Left colon (tissue), 2 donors: ENCODE results near the gene CYP4F12. TPM values are rescaled to one million over a fixed set of nuclear protein-coding genes. Genes with fewer than 3 reads are reported as not detected.
A peak's percentile ranks its signal among the peaks of the same experiment; 100 is the strongest.

Source experiments
- ATAC-seq: fragments of 200-7000 bp; cut with Tn5 transposase; one replicate; pipeline ENCODE4 v1.9.1; 2020; ENCODE audit warnings: mild to moderate bottlenecking, moderate library complexity
- DNase-seq, 2 donors: peaks; one replicate each; pipeline ENCODE4 v3.0.0-alpha.2; 2020
- intact Hi-C, 2 donors: fragments of 100-400 bp; cut with DNase I in 1 of 2; cut with micrococcal nuclease in 1 of 2; formaldehyde crosslinking; loops; one replicate each; pipeline versions ENCODE4 v1.11.2 to v1.14.0; 2022; cut with DNase I, micrococcal nuclease
- long read RNA-seq: library from polyadenylated mRNA; unstranded; transcript quantifications from one replicate; pipeline ENCODE4 v2.0.0, GENCODE V29; 2021
- total RNA-seq, 2 donors: library from RNA; stranded (reverse); fragmentation: NEBNext Ultra II Directional; extraction: Animal tissue kit (Norgen Biotek cat#: 25700); gene quantifications; one replicate each; pipeline ENCODE4 v1.2.1, GENCODE V29; 2021
- donor health status: DM: no; HTN: no; CAD: no.
- donor health status: DM: yes; HTN: yes; CAD: no.

The CYP4F12 gene
- 100 to 1,000 TPM in 1 of 2 donors, 10 to 100 TPM in 1; 93.3 to 113 TPM for total RNA-seq
- long read RNA-seq, transcript CYP4F12-215 (13 exons, 2,044 nt), result major isoform, 94 of 156 reads
- long read RNA-seq, transcript CYP4F12-201 (12 exons, 1,687 nt), result minor isoform, 14 of 156 reads
- long read RNA-seq, partial matches to known transcripts, result 14 of 156 reads
- long read RNA-seq, other reads (novel, unspliced or antisense), result 31 of 156 reads

- intact Hi-C loops, result no loop called here
- ATAC-seq (peak; percentile 89), DNase-seq (peak; percentile 96)
Measured at GRCh38 chr19:15672580-15673175, at the start of gene CYP4F12. Gene CYP4F12 (plus strand): TSS chr19:15673087. CDS start chr19:15673530, 443 bp downstream.

DNA sequence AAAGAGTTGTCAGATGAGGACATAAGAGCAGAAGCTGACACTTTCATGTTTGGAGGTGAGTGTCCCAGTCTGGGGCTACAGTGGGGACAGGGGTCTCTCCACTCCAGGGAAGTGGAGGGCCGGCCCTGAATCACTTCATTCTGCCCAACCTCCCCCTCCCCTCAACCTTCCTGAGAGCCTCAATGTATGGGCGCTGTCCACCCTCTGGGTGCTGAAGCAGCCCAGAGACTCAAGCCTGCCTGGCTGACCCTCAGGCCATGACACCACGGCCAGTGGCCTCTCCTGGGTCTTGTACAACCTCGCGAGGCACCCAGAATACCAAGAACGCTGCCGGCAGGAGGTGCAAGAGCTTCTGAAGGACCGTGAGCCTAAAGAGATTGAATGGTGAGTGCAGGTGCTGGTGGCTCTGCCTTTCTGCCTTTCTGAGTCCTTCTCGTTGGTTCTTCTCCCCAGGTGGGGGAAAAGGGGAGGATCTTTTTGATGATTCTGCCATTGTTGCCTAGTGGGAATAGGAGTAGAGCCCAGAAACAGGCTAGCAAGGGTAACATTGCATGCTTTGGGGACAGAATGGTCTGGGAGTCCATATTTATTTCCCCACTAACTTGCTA, 49.1 kb upstream of the CYP4F12 start:
- peak; percentile 42 for ATAC-seq
- peak in 1 of 2 donors; percentile 36 for DNase-seq
- intact Hi-C loops, result no loop called here

DNA sequence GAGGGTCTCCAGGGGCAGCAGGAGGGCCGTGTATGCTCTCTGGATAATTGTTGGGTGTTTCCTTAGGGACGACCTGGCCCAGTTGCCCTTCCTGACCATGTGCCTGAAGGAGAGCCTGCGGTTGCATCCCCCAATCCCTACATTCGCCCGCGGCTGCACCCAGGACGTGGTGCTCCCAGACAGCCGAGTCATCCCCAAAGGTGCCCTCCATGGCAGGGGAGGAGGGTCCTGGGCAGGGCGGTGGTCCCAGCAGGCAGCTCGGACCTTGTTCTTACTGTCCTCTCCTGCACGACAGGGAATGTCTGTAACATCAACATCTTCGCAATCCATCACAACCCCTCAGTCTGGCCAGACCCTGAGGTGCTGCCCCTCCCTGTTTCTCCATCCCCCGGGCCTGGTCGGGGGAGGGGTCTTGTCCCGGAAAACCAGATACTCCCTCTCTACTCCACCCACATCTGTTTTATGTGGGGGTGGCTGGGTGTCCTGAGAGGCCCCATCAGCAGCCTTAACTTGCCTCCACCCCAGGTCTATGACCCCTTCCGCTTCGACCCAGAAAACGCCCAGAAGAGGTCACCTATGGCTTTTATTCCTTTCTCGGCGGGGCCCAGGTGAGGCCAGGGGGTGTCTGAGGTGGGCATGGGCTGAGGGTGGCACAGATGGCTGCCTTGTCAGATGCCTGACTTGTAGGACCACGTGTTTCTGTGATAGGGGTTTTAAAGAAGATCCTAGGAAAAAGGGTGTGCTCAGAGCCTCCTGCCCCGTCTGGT, 44.5 kb upstream of the CYP4F12 start:
- DNase-seq, result no peak
- no peak for ATAC-seq
- intact Hi-C loops, result loop anchor here in 1 of 2 donors (5.0 kb wide), 1 partner anchor 239 kb away; no protein-coding TSS in a partner anchor

DNA sequence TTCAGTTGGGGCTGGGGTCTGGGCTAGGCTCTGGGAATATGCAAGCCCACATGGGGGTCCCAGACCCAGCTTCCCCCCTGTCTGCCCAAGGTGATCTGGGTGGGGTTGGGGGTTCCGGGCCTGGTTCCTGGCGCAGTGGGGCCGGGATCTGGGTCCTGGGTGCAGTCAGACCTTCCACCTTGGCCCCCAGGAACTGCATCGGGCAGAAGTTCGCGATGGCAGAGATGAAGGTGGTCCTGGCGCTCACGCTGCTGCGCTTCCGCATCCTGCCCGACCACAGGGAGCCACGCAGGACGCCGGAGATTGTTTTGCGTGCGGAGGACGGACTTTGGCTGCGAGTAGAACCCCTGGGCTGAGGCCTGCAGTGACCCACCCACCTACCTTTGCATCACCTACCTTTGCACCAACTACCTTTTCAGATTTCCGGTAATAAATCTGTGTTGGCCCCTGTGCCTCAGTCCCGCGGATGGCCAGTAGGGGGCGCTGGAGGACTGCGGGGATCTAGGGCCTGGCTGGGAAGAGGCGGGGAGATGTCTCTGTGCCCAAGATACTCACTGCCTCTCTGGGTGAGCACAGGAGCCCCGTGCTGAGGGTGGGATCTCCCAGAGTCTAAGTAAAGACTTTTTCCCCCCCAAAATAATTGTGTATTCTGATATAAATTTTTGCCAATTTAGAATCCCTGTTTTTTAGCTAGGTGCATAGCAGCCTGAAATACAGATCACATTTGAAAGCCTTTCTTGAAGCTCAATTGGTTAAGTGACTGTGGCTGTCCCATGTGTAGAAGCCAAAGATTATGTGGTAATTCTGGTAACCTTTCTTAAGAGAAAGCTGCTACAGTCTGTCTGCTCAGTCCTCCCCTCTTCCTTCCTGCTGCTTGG, 43.6 kb upstream of the CYP4F12 start:
- intact Hi-C loops, result loop anchor here in 1 of 2 donors (5.0 kb wide), 1 partner anchor 238 kb away; no protein-coding TSS in a partner anchor
- DNase-seq, result peak; percentile 76 to 94
- ATAC-seq, result peak; percentile 99

DNA sequence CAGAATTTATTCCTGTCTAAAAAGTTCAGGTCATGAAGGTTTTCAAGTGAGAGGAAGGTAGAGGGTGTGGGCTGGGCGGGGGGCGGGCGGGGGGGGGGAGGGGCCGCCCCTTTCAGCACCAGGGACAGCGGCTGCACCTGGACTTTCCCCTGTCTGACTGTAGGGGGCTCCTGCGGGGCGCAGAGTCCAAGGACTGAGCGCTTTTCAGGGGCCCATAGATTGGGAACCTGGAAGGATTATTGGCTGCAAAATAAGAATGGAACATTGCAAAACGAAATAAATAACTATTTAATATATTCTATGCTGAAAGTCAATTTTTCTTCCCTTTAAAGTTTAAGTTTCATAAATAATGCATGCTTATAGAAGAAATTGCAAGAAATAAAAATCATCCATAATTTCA, 41.1 kb upstream of the CYP4F12 start:
- intact Hi-C loops, result loop anchor here in 1 of 2 donors (5.0 kb wide), 1 partner anchor 550 kb away; no protein-coding TSS in a partner anchor
- DNase-seq, result peak in 1 of 2 donors; percentile 25

DNA sequence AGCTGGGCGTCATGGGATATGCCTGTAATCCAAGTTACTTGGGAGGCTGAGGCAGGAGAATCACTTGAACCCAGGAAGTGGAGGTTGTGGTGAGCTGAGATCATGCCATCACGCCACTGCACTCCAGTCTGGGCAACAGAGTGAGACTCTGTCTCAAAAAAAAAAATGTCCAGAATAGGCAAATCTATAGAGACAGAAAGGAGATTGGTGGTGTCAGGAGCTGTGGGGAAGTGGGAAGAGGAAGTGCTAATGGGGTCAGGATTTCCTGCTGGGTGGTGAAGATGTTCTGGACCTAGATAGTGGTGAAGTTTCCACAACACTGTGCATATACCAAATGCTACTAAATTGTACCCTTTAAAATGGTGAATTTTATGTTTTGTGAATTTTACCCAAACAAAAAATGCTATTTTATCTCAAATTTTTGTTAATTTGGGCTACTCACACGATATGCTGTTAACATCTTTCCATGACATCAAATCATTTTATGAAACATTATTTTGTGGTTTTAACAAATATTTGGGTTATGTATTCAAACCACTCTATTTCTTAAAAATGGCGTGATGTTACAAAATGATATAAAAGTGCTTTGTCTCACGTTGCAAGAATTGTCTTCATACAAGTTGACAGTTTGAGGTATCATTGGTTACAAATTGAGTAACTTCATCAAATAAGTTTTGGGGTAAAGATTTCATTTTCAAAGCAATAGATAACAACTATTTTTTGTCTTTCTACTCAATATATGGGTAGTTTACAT, 39.6 kb upstream of the CYP4F12 start:
- DNase-seq, result no peak
- intact Hi-C loops, result loop anchor here in 1 of 2 donors (5.0 kb wide), 1 partner anchor 549 kb away; no protein-coding TSS in a partner anchor
- ATAC-seq, result no peak

More for the DNA sequence above, 41.1 kb upstream of the CYP4F12 start:
- peak; percentile 31 for ATAC-seq

DNA sequence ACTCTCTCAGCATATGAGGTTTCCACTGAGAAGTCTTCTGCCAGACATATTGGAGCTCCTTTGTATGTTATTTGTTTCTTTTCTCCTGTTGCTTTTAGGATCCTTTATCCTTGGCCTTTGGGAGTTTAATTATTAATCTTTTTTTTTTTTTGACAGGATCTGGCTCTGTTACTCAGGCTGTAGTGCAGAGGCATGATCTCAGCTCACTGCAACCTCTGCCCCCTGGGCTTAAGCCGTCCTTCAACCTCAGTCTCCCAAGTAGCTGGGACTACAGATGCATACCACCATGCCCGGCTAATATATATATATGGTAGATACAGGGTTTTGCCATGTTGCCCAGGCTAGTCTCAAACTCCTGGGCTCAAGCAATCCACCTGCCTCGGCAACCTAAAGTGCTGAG, 38.8 kb upstream of the CYP4F12 start:
- intact Hi-C loops, result loop anchor here in 1 of 2 donors (5.0 kb wide), 1 partner anchor 548 kb away; no protein-coding TSS in a partner anchor
- DNase-seq, result no peak

GRCh38 chr19:15635016-15635805, 37.7 kb upstream of the CYP4F12 start:
- intact Hi-C loops, result no loop called here
- ATAC-seq, result no peak
- no peak for DNase-seq

More for the DNA sequence above, 38.8 kb upstream of the CYP4F12 start:
- no peak for ATAC-seq

GRCh38 chr19:15636026-15636425, 36.9 kb upstream of the CYP4F12 start:
- no peak for ATAC-seq
- no peak for DNase-seq
- intact Hi-C loops, result no loop called here

- intact Hi-C loops, result no loop called here
- DNase-seq, result no peak
Measured at GRCh38 chr19:15639596-15639995, 33.3 kb upstream of the CYP4F12 start.

DNA sequence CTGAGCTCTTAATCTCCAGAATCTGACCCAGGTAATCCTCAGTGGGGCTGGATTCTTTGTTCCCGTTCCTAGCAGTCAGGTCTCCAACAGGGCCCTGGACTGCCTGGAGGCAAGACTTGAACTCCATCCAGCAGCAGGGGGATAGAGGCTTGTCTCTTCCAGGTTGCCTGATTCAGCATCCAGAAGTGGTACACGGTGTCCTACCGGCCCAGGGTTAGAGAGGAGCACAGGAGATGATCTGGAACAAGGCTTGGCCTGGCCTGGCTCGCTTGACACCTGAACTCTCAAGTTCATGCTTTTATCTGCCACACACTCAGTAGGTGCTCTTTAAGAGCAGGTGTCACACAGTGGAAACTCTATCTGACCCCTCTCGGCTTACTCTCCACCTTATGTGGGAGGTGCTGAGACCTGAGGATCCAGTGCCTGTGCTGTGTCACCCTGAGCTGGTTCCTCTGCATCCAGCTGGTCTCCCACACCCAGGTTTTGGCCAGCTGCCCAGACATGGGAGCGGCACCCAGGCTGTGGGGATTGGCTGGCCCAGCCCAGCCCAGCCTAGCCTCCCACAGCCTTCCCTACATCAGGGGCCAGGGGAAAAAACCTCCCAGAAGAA, 32.5 kb upstream of the CYP4F12 start, which contains the start of gene CYP4F3:
Gene CYP4F3 (plus strand): TSS at position 604 of the 610 bp plus-strand sequence. CDS start 519 bp downstream, outside the sequence.
- peak; percentile 97 for ATAC-seq

More at GRCh38 chr19:15639596-15639995, 33.3 kb upstream of the CYP4F12 start:
- no peak for ATAC-seq

DNA sequence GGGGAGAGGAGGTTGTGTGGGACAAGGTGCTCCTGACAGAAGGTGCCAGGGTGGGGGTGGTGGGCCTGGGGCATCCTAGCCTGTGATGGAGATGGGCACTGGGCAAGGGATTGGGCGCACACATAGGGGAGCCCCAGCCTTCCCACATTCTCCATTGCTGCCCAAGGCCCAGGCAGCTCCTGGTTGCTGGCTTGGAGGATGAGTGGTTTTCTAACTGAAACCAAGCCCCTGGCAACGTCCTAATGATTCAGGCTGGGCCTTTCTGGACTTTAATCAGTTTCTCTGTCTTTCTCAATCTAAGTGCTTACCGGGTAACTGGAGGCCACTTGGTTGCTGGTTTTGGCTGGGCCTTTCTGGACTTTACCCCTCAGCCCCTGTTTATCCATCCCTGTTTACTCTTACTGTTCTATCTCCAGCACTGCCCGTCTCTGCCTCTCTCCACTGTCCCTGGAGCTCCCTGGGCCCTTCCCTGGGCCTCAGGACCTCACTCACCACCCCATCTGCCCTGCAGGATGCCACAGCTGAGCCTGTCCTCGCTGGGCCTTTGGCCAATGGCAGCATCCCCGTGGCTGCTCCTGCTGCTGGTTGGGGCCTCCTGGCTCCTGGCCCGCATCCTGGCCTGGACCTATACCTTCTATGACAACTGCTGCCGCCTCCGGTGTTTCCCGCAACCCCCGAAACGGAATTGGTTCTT, 31.8 kb upstream of the CYP4F12 start:
- DNase-seq (peak; percentile 28 to 53), ATAC-seq (peak; percentile 68)
- intact Hi-C loops, result no loop called here

More for the DNA sequence above, 32.5 kb upstream of the CYP4F12 start, which contains the start of gene CYP4F3:
- DNase-seq, result peak; percentile 95 to 97
- intact Hi-C loops, result no loop called here

DNA sequence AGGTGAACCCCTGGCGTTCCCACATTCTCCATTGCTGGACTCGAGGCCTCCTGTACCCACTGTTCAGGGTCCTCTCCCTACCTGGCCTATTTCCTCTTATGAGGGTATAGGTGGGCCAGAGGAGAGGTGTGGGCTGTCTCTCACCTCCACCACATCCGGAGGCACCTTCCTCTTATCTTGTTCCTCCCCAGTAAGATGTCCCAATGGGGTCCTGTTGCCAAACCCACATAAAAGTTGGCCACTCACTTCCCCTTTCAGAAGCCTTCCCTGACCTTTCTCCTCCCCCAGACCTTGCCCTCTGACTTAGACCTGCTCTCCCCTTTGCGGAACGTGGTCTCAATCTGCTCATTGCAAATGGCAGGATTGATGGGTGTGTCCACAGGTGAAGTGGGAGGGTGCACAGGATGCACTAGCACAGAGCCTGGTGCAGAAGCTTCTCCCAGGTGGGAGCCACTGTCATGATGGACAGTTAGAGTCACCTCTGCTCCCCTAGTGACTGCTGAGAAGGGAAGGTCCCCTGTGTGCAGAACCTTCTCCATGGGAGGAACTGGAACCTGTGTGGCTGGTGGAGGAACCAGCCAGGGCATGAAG, 30.9 kb upstream of the CYP4F12 start:
- no peak for DNase-seq
- intact Hi-C loops, result no loop called here
- ATAC-seq, result no peak

DNA sequence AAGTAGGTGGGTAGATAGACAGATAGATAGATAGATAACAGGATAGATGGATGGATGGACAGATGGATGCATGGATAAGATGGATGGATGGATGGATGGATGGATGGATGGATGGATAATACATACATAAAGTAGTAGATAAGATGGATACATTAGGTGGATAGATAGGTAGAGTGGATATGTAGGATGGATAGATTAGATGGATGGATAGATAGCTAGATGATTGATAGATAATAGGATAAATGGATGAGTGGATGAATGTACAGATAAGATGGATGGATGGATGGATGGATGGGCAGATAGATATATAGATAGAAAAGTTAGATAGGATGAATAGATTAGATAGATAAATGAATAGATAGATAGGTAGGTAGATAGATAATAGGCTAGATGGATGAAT, 30.1 kb upstream of the CYP4F12 start:
- DNase-seq (no peak), ATAC-seq (no peak)
- intact Hi-C loops, result no loop called here

DNA sequence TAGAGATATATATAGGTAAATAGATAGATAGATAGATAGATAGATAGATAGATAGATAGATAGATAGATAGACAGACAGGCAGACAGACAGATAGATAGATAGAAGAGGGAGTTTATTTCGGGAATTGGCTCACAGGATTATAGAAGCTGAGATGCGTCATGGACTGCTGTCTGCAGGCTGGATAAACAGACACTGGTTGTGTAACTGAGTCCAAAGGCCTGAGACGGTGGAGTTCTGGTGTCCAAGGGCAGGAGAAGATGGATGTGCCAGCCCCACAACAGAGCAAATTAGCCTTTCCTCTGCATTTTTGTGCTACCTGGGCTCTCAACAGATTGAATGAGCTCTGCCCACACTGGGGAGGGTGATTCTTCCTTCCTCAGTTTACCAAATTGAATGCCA, 29.5 kb upstream of the CYP4F12 start:
- intact Hi-C loops, result no loop called here
- ATAC-seq (no peak), DNase-seq (no peak)
